NOMO-1 (cell line): ENCODE results near the gene NCAM1.

Source experiments
- DNase-seq, 2 experiments: peaks; one replicate each; lab custom pipeline; 2025; ENCODE audit not compliant: unreplicated experiment in 2 of 2; lab: John Stamatoyannopoulos, UW

Gene NCAM1

GRCh38 chr11:113271551-113272245 lies 310.5 kb downstream of the NCAM1 start:
- DNase-seq, result no peak

- DNase-seq, result no peak
Measured at GRCh38 chr11:113272281-113272680, 311.1 kb downstream of the NCAM1 start.

DNA sequence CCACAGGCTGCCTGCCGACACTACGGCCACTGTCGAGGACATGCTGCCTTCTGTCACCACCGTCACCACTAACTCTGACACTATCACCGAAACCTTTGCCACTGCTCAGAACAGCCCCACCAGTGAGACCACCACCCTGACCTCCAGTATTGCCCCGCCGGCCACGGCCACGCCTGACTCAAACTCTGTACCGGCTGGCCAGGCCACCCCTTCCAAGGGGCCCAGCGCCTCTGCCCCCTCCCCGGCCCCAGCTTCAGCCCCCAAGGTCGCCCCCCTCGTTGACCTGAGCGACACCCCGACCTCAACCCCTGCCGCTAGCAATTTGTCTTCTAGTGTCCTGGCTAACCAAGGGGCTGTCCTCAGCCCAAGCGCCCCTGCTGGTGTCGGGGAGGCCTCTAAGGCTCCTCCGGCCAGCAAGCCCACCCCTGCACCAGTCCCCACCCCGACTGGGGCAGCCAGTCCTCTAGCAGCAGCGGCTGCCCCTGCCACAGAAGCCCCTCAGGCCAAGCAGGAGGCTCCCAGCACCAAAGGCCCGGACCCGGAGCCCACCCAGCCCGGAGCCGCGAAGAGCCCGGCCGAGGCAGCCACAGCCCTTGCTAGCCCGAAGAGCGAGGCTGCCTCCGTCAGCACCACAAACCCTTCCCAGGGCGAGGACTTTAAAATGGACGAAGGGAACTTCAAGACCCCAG lies 311.9 kb downstream of the NCAM1 start:
- DNase-seq, result no peak

- no peak for DNase-seq
Measured at GRCh38 chr11:113273720-113274119, 312.5 kb downstream of the NCAM1 start.

DNA sequence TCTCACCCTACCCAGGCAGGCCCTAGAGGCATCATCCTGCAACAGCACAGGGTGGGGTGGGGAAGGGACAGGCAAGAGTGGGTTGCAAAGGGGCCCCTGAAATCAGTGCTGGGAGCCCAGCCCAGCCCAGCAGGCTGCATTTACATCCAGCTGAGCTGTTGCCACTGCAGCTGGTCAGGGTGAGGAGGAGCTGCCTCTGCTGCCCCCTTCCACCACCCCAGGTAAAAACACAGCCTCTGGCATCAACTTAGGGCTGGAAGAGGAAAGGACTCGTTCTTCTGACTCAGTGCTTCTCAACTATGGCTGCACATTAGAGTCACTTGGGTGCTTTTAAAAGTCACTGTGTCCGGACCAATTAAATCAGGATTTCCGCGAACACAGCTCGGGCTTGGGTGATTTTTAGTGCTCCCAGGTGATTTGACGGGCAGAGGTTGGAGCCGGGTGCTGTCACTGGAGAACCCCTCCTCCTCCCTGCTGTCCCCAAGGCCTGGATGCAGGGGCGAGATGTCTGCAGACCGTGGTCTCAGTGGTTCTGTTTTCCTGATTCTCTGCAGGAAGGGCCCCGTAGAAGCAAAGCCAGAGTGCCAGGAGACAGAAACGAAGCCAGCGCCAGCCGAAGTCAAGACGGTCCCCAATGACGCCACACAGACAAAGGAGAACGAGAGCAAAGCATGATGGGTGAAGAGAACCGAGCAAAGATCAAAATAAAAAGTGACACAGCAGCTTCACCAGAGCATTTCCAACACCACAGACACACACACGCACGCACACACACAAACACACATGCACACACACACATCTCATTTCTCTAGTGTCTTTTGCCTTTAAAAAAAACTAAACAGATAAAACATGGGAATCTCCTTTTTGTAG lies 313.7 kb downstream of the NCAM1 start:
- DNase-seq, result no peak

DNA sequence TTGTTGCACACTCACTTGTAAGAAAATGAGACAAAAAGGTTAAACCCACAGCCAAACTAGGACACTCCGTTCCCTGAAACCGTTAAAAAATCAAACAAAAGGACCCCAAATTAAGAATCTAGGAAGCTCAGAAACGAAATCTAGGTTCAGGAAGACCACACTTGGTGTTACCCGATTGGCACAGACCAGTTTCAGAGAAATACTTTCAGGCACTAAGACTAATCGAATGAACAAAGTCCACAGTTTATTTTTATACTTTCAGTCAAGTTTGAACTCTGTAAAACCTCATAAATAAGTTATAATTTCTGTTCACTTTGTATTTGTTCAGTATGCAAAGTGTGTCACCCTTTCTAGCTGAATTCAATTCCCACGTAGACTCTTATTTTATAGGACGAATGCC lies 314.4 kb downstream of the NCAM1 start:
- DNase-seq, result no peak

GRCh38 chr11:113276466-113276865 lies 315.2 kb downstream of the NCAM1 start:
- no peak for DNase-seq

- no peak for DNase-seq
Measured at GRCh38 chr11:113277907-113278306, 316.7 kb downstream of the NCAM1 start.

DNA sequence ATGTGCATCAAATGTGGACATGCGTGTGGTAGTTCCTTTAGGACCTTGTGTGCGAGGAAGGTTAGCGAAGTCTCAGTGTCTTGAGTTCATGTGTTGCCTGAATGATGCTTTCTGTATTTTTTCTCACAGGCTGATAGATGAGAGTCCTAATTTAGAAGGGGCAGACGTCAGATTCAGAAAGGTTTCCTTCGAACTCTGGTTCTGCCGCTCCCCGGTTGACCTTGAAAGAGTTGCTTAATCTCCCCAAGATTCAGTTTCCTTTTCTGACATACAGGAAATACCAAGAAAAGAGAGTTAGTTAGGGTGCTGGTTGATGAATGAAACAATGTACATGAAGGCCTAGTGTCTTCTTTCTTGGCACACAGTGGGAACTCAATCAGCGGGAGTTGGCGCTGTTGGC lies 317.3 kb downstream of the NCAM1 start:
- DNase-seq, result peak in 1 of 2 experiments; percentile 5

DNA sequence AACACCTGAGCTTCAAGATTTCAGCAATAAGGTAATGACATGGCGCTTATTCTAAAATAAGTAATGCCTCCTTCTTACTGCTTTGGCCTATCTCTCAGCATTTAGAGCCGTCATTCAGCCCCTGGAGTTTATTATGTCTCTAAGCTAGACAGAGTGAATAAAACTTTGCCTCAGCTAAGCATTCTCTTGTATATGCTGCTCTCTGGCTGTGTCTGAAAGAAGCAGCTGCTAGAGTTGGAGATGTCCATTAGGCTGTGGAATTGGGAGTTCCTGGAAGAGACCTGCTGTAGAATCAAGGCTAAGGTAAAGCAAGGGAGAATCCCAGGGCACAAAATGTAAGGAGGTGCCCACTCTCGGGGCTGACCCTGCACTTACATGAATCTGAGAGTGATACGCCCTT lies 317.7 kb downstream of the NCAM1 start:
- no peak for DNase-seq

DNA sequence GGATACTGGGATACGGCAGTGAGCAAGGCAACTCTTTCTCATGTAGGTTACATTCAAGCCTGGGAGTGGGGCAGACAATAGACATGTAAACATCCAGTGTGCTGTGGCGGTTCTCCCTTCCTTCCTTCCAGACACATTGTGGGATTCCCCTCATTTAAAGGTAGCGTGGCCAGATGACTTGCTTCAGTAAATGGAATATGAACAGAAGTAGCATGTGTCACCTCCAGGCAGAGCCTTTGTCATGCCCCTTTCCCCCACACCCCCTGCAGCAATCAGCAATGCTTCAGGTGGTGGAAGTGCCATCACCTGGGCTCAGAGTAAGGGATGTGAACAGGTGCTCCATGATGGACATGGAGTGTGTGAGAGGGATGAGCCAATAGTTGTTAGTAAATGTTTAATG lies 318.4 kb downstream of the NCAM1 start:
- DNase-seq, result no peak

DNA sequence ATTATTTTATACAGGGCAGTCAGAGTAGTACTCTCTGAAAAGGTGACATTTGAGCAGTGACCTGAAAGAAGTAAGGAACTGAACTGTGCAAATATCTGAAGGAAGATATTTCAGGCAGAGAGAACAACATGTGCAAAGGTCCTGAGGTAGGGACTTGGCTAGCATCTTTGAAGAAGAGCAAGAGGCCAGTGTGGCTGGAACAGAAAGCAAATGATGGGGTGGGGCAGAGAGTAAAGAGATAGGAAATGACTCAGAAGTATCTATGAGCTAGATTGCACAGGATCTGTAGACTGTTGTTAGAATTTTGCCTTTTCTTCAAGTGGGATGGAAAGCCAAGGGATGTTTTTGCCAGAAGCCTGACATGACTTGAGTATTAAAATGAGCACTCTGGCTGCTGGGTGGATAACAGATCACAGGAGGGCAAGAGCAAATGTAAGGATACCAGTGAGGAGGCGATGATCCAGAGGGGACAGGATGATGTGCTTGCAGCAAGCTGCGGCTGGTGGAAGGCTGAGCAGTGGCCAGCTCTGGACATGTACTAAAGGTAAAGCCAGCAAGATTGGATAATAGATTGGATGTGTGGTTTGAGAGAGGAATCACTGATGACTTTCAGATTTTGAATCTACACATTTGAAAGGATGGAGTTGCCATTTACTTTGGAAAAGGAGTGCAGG lies 320.0 kb downstream of the NCAM1 start:
- DNase-seq, result no peak

DNA sequence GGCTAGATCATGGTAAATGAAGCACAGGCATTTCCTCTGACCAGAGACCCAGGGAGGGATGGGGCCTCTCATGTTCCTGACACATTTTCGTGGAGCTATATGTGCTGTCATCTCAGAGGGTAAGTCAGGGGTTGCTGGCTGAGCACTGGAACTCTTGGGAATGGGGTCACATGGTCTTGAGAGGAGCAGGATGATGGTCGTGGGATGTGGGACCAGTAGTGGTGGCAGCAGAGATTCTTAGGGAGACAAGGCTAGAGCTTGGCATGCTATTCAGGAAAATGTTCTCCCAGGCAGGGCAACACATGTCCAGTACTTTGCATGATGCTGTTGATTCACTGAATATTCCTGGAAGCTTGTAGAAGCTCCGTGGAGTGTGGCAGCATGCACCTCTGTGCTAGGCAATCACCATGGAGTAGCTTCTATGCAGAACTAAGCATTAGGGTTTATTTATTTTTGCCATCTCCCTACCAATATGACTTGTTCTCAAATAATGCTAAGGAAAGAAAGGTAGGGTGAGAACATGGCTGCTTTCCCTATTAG lies 321.7 kb downstream of the NCAM1 start:
- DNase-seq, result no peak

DNA sequence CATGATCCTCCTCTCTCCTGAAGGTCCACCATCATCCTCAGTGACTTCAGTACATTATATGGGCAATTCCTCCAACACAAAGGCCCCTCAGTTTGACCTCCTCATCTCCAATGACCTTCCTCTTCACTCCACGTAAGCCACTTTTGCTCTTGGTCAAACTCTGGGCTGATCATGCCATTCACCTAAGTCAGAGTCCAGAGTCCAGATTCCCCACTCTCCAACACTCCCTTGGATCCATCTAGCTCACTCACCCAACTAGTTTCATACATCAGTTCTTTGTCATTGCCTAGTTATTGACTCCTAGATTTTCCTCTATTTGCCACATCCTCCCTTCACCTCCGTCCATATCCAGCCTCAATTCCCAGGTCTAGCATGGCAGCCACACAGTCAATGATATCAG lies 322.7 kb downstream of the NCAM1 start:
- no peak for DNase-seq

DNA sequence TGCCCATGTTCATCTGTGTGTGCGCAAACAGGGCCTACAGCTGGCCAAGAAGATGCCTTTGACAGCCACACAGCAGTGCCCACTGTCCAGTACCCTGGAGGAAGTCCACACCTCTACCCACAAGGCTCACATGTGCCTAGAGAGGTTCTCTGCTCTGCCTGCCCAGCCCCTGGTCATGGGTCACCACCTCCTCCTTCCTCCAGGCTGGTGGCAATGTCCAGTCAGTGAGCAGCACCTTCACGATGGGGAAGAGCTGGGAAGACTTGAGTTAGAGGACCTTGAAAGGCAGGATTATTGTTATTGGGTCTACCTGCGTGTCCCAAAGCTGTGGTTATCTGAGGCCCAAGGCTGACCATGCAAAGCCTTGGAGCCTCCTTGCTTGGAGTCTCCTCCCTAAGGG lies 324.8 kb downstream of the NCAM1 start:
- DNase-seq, result no peak

DNA sequence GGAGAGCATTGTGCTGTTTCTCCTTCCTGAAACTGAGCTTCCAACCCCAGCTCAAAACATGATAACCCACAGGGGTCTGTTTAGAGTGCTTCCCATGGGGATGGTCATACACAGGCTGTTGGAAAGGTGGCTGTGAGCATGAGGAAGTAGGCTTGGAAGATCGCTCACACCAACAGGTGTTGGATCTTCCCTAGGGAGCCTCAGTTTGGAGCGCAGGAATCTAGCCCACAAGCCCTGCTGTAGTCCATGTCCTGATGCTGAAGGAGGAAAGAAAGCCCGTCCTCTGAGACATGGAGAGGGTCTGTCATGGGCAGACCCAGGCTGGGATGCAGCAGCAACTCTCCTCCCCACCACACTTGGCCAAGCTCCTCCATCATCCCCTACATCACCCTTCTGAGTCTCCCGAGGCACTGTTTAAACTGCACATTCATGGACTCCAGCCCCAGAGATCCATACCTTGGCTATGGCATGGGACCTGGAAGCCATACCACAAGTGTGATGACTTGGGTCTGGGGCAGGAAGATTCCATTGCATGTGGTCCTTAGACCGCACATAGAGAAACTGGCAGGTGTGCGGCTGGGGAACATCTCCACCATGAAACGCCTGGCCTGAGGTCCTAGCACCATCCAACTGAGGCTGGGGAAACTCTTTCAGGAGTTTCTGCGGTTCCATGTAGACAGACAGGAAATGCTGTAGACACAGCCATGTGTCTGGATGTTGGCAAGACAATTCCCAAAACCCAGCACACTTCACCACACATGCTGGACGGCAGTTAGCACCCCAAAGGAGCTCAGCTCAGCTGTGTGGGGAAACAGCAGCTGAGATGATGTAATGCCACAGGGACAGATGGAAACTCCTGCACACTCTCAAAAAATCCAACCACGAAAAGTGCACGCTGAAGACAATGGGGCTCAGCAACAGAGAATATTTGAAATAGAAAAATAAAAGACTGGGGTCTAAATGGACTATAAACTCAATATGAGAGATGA lies 325.6 kb downstream of the NCAM1 start:
- DNase-seq, result no peak

DNA sequence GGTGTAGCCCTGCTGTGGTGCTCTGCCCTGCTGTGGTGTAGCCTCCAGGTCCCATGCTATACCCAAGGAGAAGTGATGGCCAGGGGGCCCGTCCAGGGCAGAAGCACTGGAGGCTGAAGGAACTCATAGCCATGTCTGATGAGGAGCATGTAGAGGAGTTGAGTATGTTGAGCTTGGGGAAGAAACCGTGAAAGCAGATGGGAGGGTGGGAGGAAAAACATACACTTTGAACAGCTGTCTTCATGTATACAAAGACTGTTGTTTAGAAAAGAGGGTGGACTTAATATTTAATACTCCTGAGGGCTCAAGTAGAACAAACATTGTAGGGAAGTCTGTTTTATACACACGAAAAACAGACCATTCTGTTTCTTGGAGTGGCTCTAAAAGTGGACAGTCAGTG lies 326.6 kb downstream of the NCAM1 start:
- DNase-seq, result no peak

GRCh38 chr11:113288286-113288863 lies 327.2 kb downstream of the NCAM1 start:
- DNase-seq, result no peak
